Measurements from ENCODE around the gene CX3CR1.

Gene CX3CR1

GRCh38 chr3:39269528-39269927 is 10.3 kb downstream of the CX3CR1 start:
- Mint-ChIP-seq H3K9me3 (no peaks in the 10 kb centered on the region), H3K36me3 (ENCODE audit: low read depth) (peaks cover 10% of the 10 kb centered on the region), H3K27ac (no peak overlapping the region), H3K27me3 (ENCODE audit: low read depth, poor library complexity) (peaks cover 10% of the 10 kb centered on the region), H3K4me3 (no peak overlapping the region), H3K4me1 (peaks cover 18% of the 10 kb centered on the region)
- DNase-seq, result no peak
- no peak for TF ChIP-seq CTCF (IDR thresholded peaks at IDR 0.05)

GRCh38 chr3:39268549-39268900 is 11.3 kb downstream of the CX3CR1 start:
- Mint-ChIP-seq H3K36me3 (ENCODE audit: low read depth) (peaks cover 17% of the 10 kb centered on the region), H3K27me3 (ENCODE audit: low read depth, poor library complexity) (peaks cover 9% of the 10 kb centered on the region), H3K4me1 (peaks cover 11% of the 10 kb centered on the region), H3K27ac (no peak overlapping the region), H3K4me3 (no peak overlapping the region), H3K9me3 (no peaks in the 10 kb centered on the region)
- TF ChIP-seq CTCF (IDR thresholded peaks at IDR 0.05), result no peak
- DNase-seq, result no peak

- Mint-ChIP-seq H3K36me3 (ENCODE audit: low read depth) (peaks cover 17% of the 10 kb centered on the region), H3K27me3 (ENCODE audit: low read depth, poor library complexity) (peaks cover 9% of the 10 kb centered on the region), H3K9me3 (no peaks in the 10 kb centered on the region), H3K4me1 (peaks cover 11% of the 10 kb centered on the region), H3K4me3 (no peak overlapping the region), H3K27ac (no peak overlapping the region)
- DNase-seq, result no peak
- TF ChIP-seq CTCF (IDR thresholded peaks at IDR 0.05), result no peak
These were observed 11.9 kb downstream of the CX3CR1 start for GRCh38 chr3:39267631-39268548.

GRCh38 chr3:39264053-39264452 is 15.8 kb downstream of the CX3CR1 start:
- Mint-ChIP-seq H3K9me3 (no peaks in the 10 kb centered on the region), H3K27ac (no peak overlapping the region), H3K27me3 (ENCODE audit: low read depth, poor library complexity) (peaks cover 9% of the 10 kb centered on the region), H3K36me3 (ENCODE audit: low read depth) (peaks cover 17% of the 10 kb centered on the region), H3K4me1 (peaks cover 16% of the 10 kb centered on the region), H3K4me3 (no peak overlapping the region)
- TF ChIP-seq CTCF (IDR thresholded peaks at IDR 0.05), result no peak
- DNase-seq, result no peak

- peaks cover 15% of the 10 kb centered on the region for H3K4me1 Mint-ChIP-seq
- peaks cover 9% of the 10 kb centered on the region for H3K27me3 Mint-ChIP-seq (ENCODE audit: low read depth, poor library complexity)
- peaks cover 17% of the 10 kb centered on the region for H3K36me3 Mint-ChIP-seq (ENCODE audit: low read depth)
- H3K4me3 Mint-ChIP-seq, result no peak overlapping the region
- no peak for DNase-seq
- no peak overlapping the region for H3K27ac Mint-ChIP-seq
- H3K9me3 Mint-ChIP-seq, result no peaks in the 10 kb centered on the region
- no peak for TF ChIP-seq CTCF (IDR thresholded peaks at IDR 0.05)
These were observed 16.3 kb downstream of the CX3CR1 start for GRCh38 chr3:39263576-39263975.

- no peak for TF ChIP-seq CTCF (IDR thresholded peaks at IDR 0.05)
- Mint-ChIP-seq H3K27me3 (ENCODE audit: low read depth, poor library complexity) (peaks cover 9% of the 10 kb centered on the region), H3K36me3 (ENCODE audit: low read depth) (peaks cover 17% of the 10 kb centered on the region), H3K27ac (no peak overlapping the region), H3K9me3 (no peaks in the 10 kb centered on the region), H3K4me3 (no peak overlapping the region), H3K4me1 (peaks cover 8% of the 10 kb centered on the region)
- DNase-seq, result no peak
These were observed 17.0 kb downstream of the CX3CR1 start for GRCh38 chr3:39262846-39263245.

Measured in nephron progenitor cell (in vitro differentiated cells).